Neural crest cell (in vitro differentiated cells): ENCODE results near the gene TNS3. TPM values are rescaled to one million over a fixed set of nuclear protein-coding genes. Genes with fewer than 3 reads are reported as not detected.

Experiments
- DNase-seq: peaks from one replicate; pipeline ENCODE4 v3.0.0; 2021; ENCODE audit warnings: low read depth, mixed read lengths, low spot score
- H3K27ac Mint-ChIP-seq: one replicate; pipeline ENCODE4 v1.8.0; 2021; ENCODE audit warnings: mild to moderate bottlenecking, mixed read lengths; ENCODE audit not compliant: unreplicated experiment
- H3K27me3 Mint-ChIP-seq: 2 replicates; pipeline ENCODE4 v1.8.0; 2021; ENCODE audit warnings: low read depth, mild to moderate bottlenecking, mixed read lengths
- H3K36me3 Mint-ChIP-seq: 2 replicates; pipeline ENCODE4 v1.8.0; 2021; ENCODE audit warnings: low read depth, mild to moderate bottlenecking, mixed read lengths
- H3K4me1 Mint-ChIP-seq: 2 replicates; pipeline ENCODE4 v1.8.0; 2021; ENCODE audit warnings: mixed read lengths
- H3K4me3 Mint-ChIP-seq: one replicate; pipeline ENCODE4 v1.8.0; 2021; ENCODE audit warnings: mild to moderate bottlenecking, mixed read lengths
- H3K9me3 Mint-ChIP-seq: 2 replicates; pipeline ENCODE4 v1.8.0; 2021; ENCODE audit warnings: mixed read lengths
- CTCF ChIP-seq: fragments of 200-600 bp; sonication (generic); conservative IDR thresholded peaks from 2 replicates; pipeline ENCODE4 v1.5.0; 2021; ENCODE audit warnings: antibody characterized with exemption, mild to moderate bottlenecking
- total RNA-seq: library from RNA; stranded (reverse); gene quantifications from 2 replicates; pipeline ENCODE4 v1.2.1, GENCODE V29; 2021

Gene TNS3
- total RNA-seq, 1 donor from 2014 or later: 26.4 TPM

GRCh38 chr7:47226696-47227095, 355.2 kb downstream of the TNS3 start:
- Mint-ChIP-seq H3K27ac (no peak overlapping the region), H3K36me3 (no peaks in the 10 kb centered on the region)
- no peak for TF ChIP-seq CTCF

GRCh38 chr7:47225387-47226131, 356.4 kb downstream of the TNS3 start:
- Mint-ChIP-seq H3K9me3 (no peaks in the 10 kb centered on the region), H3K4me1 (no peaks in the 10 kb centered on the region), H3K27me3 (no peaks in the 10 kb centered on the region), H3K27ac (no peak overlapping the region), H3K36me3 (no peaks in the 10 kb centered on the region), H3K4me3 (no peak overlapping the region)
- no peak for TF ChIP-seq CTCF
- no peak for DNase-seq

More at GRCh38 chr7:47226696-47227095, 355.2 kb downstream of the TNS3 start:
- no peaks in the 10 kb centered on the region for H3K4me1 Mint-ChIP-seq
- no peak overlapping the region for H3K4me3 Mint-ChIP-seq
- no peak for DNase-seq
- no peaks in the 10 kb centered on the region for H3K9me3 Mint-ChIP-seq
- H3K27me3 Mint-ChIP-seq: no peaks in the 10 kb centered on the region
